Measurements from ENCODE around the gene ZNF507. TPM values are rescaled to one million over a fixed set of nuclear protein-coding genes. Genes with fewer than 3 reads are reported as not detected.

The ZNF507 gene
- total and polyA plus RNA-seq, 2 of the 8 experiments (the other 6 are each of a cell fraction or from before 2014, with no cell fraction given) = 8.6 to 28.8 TPM

GRCh38 chr19:32309711-32310390, 35.6 kb upstream of the ZNF507 start:
- no peaks in the 10 kb centered on the region for H3K27me3 ChIP-seq (replicated peaks in 1 of 4; ENCODE audit: control insufficient read depth in 3 of 4, extremely low read depth in 1 of 4, insufficient read depth in 3 of 4, low read length in 3 of 4)
- 90% methylated on average over 29 of the region's 29 CpGs; no CpG with 5 or more reads in 1 of the 2 experiments for WGBS, 2 experiments (ENCODE audit: extremely low coverage in 1 of 2, insufficient coverage in 1 of 2, insufficient read length in 1 of 2, insufficient replicate concordance in 2 of 2, low coverage in 1 of 2, low lambda C conversion rate in 2 of 2, missing lambda C conversion rate in 1 of 2)
- H2AFZ ChIP-seq (ENCODE audit: low read length) = peak overlapping the region; percentile 15; the same call in 1 of the 2 replicates
- no peak overlapping the region for H3K18ac ChIP-seq (ENCODE audit: extremely low read depth, low read length)
- no peaks in the 10 kb centered on the region for H4K20me1 ChIP-seq (replicated peaks in 1 of 2; ENCODE audit: control insufficient read depth in 1 of 2, insufficient read depth in 2 of 2, low read length in 2 of 2)
- H4K8ac ChIP-seq (ENCODE audit: extremely low read depth, insufficient read depth, low read length) = peak overlapping the region; percentile 62; the same call in 1 of the 2 replicates
- H2BK5ac ChIP-seq (ENCODE audit: low read depth, low read length) = no peak overlapping the region
- no peak overlapping the region for H2BK120ac ChIP-seq (replicated peaks; ENCODE audit: low read depth, low read length)
- no peaks in the 10 kb centered on the region for H3K36me3 ChIP-seq (ENCODE audit: control insufficient read depth in 2 of 4, insufficient read depth in 4 of 4, low read length in 3 of 4)
- ChIA-PET POLR2A (ENCODE audit: partially characterized antibody) (interaction anchor here (0.6 to 1.0 kb wide), 4 partner anchors 15 to 96 kb away, joined by 3 read pairs; partner anchors contain the start of gene DPY19L3), CTCF (ENCODE audit: partially characterized antibody) (interaction anchor here (0.6 to 4.8 kb wide), 3 partner anchors 10 to 1797 kb away, joined by 3 to 19 read pairs (median 3); no protein-coding TSS in a partner anchor)
- H4K5ac ChIP-seq (ENCODE audit: insufficient read length, low read depth, low read length) = no peak overlapping the region
- H3K79me1 ChIP-seq (ENCODE audit: low read depth, low read length) = no peaks in the 10 kb centered on the region
- no peak overlapping the region for H3K14ac ChIP-seq (ENCODE audit: insufficient read length)
- no peak overlapping the region for H2BK15ac ChIP-seq (ENCODE audit: low read length)
- no peak overlapping the region for H3K27ac ChIP-seq (ENCODE audit: low read depth, low read length)
- H2BK12ac ChIP-seq (ENCODE audit: low read depth, low read length) = no peak overlapping the region
- no peak overlapping the region for H4K91ac ChIP-seq (replicated peaks; ENCODE audit: insufficient read length, low read length)
- H3K9me3 ChIP-seq (ENCODE audit: insufficient read depth in 2 of 2, low read depth in 1 of 2, low read length in 1 of 2) = no peaks in the 10 kb centered on the region
- H2BK20ac ChIP-seq (ENCODE audit: low read length) = no peak overlapping the region
- H3K23me2 ChIP-seq (ENCODE audit: low read depth, low read length) = no peaks in the 10 kb centered on the region
- DNase-seq (ENCODE audit: low read depth in 1 of 2, low spot score in 2 of 2) (no peak), FAIRE-seq (no peak)
- H3K56ac ChIP-seq (replicated peaks; ENCODE audit: insufficient read length, low read depth, low read length) = no peak overlapping the region
- H2AK5ac ChIP-seq (ENCODE audit: low read depth, low read length) = no peak overlapping the region
- H3K9ac ChIP-seq (replicated peaks in 1 of 4; ENCODE audit: extremely low read depth in 1 of 4, low read depth in 3 of 4, low read length in 3 of 4) = 0 out of 7 replicates have a peak overlapping the region, but pooled peaks of 1 of the 4 experiments have one; percentile 1
- H3K4ac ChIP-seq (replicated peaks; ENCODE audit: insufficient read length, low read depth, low read length) = no peak overlapping the region
- no peaks in the 10 kb centered on the region for H3K79me2 ChIP-seq (ENCODE audit: control insufficient read depth in 1 of 2, insufficient read depth in 2 of 2, low read length in 2 of 2)
- no peak overlapping the region for H3K4me2 ChIP-seq (ENCODE audit: insufficient read depth in 1 of 2, low read depth in 2 of 2, low read length in 2 of 2)
- H3K4me3 ChIP-seq (ENCODE audit: extremely low read depth in 1 of 4, insufficient read depth in 2 of 4, low read depth in 3 of 4, low read length in 4 of 4) = no peak overlapping the region
- no peak overlapping the region for H3K23ac ChIP-seq (ENCODE audit: insufficient read length)
- peaks cover 0 to 9% (median 5%) of the 10 kb centered on the region in 4 experiments; a peak in 4 of 7 replicates for H3K4me1 ChIP-seq (replicated peaks in 1 of 4; ENCODE audit: control insufficient read depth in 3 of 4, insufficient read depth in 4 of 4, low read length in 3 of 4)
- TF ChIP-seq KDM5A (IDR thresholded peaks at IDR 0.05; ENCODE audit: low read length) (no peak), RFX5 (IDR thresholded peaks at IDR 0.05; ENCODE audit: borderline replicate concordance, low read depth, low read length) (no peak), SAP30 (IDR thresholded peaks at IDR 0.05; ENCODE audit: insufficient read depth, insufficient replicate concordance, low read length) (no peak), POLR2A (IDR thresholded peaks at IDR 0.05; ENCODE audit: control extremely low read depth in 1 of 2, low read depth in 2 of 2, low read length in 2 of 2) (no peak), TEAD4 (IDR thresholded peaks at IDR 0.05; ENCODE audit: low read depth, low read length) (no peak), ASH2L (IDR thresholded peaks at IDR 0.05; ENCODE audit: low read length) (no peak)
